Activated CD8-positive, alpha-beta memory T cell treated with anti-CD3 and anti-CD28 coated beads, Interleukin-2, amount 50 U/mL, for 1 hour (primary cell): ENCODE data around the gene EVL.

Experiments
- DNase-seq: peaks from one replicate; pipeline ENCODE4 v3.0.0-alpha.2; 2020; ENCODE audit errors: extremely low read depth

EVL gene

DNA sequence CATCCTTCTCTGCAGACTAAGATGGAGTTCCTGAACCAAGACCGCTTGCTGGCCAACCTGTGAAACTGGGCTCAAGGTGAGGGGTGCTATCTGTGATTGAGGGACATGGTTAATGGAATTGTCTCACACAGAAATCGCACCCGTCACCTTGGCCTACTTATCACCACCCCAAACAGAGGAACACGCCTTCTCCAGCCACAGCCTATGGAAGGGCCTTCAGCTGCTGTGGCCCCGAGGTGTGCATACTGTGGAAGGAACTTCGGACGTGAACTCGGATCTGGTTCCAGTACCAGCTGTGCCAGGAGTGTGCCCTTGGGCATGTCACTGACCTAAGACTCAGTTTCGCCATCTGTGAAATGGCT, 44.4 kb downstream of the EVL start:
- no peak for DNase-seq

DNA sequence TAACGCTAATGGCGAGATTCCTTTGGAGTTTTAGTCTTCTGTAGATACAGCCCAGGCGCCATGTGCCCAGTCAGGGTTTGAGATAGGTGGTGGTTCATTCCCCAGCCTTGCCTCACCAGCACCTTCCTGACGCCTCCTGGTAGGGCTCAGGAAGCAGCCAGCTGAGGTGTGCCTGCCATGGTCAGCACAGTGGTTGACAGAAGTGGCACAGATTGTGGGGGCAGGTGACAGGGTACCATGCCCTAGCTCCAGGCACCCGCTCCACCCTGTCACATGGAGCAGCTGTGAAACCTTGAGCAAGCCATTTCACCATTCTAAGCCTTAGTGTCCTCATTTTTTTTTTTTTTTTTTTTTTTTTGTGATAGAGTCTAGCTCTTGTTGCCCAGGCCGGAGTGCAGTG, 45.6 kb downstream of the EVL start:
- no peak for DNase-seq

DNA sequence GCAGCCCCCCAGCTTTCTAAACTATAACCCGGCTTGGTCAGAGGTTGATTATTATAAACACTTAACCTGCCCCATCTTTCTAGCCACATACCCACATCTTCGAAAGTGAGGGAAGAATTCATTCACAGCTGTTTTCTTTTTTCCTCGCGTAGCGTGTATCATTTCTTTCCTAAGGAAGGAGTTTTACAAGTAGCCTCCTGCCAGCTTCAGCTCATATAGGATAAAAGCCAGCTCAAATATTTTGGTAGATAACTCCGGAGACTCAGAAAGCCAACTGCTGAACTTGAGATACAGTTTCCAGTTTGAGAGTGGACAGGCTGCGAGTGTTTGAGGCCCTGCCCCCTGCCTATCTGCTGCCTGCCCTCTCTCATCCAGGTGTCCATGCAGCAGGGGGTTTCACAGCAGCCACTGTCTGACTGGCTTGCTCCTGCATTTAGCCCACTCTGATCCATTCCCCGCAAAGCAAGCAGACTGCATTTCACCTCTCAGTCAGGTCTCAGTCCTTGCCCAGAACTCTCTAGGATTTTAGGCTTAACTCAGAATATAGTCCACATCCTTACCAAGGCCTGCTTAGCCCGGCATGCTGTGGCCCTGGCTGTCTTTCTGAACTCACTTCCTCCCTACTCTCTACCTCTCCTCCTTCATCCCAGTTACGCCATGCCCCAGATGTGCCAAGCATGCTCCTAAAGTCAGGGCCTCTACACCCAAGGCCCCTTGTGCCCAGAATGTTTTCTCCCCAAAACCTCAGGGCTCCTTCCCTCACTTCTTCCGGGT, 46.9 kb downstream of the EVL start:
- no peak for DNase-seq

- DNase-seq: no peak
Measured at GRCh38 chr14:100114109-100114765, 49.0 kb downstream of the EVL start.

GRCh38 chr14:100115236-100115635, 50.0 kb downstream of the EVL start:
- DNase-seq: no peak

- no peak for DNase-seq
Measured at GRCh38 chr14:100115726-100116125, 50.5 kb downstream of the EVL start.

- DNase-seq: no peak
Measured at GRCh38 chr14:100116134-100116533, 50.9 kb downstream of the EVL start.

GRCh38 chr14:100117026-100117425, 51.8 kb downstream of the EVL start:
- no peak for DNase-seq

GRCh38 chr14:100117633-100118395, 52.6 kb downstream of the EVL start:
- DNase-seq: no peak

DNA sequence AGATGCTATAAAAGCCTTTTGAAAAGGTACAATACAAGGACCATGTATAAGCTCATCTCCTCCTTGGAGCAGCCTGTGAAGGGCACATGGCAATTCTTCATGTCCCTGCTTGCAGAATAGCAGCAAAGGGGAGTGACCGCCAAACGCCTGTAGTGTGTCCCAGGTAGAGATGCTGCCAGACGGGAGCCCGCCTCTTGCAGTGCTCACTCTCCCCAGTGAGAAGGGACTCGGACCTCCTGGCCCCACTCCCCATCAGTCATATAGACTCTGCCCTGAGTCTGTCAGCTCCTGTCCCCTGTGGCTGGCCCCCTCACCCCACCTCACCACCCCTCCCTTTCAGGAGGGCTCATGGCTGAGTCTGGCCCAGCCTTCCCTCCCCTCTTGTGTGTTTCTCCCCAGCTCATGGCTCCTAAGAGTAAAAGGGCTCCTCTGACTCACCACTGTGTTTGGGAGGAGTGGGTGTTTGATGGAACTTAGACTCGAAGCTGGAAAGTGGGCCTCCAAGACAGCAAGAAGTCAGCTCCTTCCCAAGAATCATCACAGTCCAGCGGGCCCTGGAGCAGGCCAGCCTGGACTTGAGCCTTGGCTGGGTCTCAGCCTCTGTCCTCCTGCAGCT, 53.3 kb downstream of the EVL start:
- DNase-seq: no peak

- DNase-seq: no peak
Measured at GRCh38 chr14:100119251-100119650, 54.0 kb downstream of the EVL start.

GRCh38 chr14:100120522-100121269, 55.5 kb downstream of the EVL start:
- DNase-seq: no peak

DNA sequence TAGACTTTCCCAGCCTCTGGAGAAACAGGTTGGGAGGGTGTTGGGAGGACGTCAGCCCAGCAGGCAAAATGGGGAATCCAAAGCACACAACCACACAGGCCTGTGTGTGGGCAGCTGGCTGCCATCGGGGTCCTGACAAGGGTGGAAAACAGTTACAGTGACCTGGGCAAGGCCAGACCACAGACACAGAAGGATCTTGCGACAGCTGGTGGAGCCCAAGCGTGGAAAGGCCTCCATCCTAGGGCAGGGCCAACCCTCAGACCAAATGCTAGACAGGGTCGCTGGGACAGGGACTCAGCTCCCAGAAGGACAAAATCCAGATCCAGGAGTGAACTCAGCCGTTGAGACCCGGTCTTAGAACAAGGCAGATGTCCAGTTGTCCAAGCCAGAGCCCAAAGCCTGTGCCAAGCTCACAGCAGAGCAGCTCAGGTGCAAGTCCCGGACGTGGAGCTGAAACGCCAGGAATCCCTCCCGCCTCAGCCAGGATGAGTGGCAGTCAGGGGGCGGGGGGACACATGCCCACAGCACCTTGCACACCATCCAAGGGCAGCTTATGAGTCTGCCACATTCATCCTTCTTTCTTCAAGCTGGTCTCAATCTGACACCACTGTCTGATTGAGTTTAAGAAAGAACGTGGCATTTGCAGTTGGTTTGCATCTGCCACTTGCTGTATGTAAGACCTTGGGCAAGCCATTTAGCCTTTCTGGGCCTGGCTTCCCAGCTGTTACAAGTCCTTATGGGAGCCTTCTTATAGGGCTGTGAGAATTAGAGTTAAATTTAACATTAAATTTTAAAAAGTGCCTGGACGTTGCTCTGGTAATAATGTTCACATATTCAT, 56.6 kb downstream of the EVL start:
- DNase-seq: no peak

- DNase-seq: no peak
Measured at GRCh38 chr14:100122481-100123223, 57.4 kb downstream of the EVL start.

DNA sequence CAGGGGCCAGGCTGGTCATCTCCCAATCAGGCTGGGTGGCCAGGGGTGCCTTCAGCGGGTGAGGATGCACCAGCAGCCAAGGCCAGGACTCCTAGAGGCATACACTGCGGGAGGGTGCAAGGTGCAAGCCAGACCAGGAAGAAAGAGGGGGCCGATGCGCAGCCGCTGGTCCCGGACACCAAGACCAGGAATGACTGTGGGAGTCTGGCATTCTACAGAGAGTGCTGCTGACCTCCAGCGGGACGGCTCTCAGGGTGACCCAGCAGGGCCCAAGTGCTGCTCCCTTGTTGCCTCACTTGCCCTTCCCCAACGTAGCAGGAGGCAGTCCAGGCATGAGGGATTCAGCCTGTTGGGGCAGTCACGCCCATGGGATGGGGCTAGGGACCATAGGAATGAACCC, 58.4 kb downstream of the EVL start:
- no peak for DNase-seq

GRCh38 chr14:100124551-100125088, 59.4 kb downstream of the EVL start:
- no peak for DNase-seq

DNA sequence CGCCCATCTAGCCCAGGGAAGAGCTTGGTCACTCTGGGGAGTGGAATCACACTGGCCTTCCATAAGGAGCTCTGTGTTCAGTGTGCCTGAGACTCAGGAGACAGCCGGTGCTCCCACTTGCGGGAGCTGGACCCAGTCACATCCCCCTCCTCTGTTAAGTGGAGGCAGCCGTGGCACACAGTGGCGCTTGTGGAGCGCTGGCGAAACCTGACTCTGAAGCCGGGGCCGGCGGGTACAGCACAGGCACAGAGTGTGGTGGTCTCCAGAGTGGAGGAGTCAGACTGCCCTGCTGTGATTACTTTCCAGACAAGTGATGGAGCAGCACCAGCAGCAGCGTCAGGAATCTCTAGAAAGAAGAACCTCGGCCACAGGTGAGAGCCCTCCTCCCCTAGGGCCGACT, 61.2 kb downstream of the EVL start:
- no peak for DNase-seq

GRCh38 chr14:100127853-100128455, 62.7 kb downstream of the EVL start:
- no peak for DNase-seq

DNA sequence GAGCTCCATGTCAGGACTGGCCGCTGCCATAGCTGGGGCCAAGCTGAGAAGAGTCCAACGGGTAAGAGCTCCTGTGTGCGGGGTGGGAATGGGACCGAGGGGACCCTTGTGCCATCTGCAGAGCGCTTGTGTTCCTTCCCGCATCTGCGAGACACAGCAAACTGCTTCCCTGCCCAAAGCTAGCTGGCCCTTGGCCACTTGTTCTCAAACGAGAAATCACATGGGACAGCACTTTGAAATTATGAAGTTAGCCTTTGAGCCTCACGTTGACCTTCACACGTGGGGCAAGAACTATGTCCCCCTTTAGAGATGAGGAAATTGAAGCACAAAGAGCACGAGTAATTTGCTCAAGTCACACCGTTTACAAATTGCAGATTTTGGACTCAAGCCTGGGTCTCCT, 63.5 kb downstream of the EVL start:
- DNase-seq: no peak
